Right cardiac atrium (tissue), 5 donors: Measurements from ENCODE around the gene GZMA. TPM values are rescaled to one million over a fixed set of nuclear protein-coding genes. Genes with fewer than 3 reads are reported as not detected.

ENCODE experiments used
- ATAC-seq, 2 donors: fragments of 200-7000 bp; cut with Tn5 transposase; one replicate each; pipeline versions ENCODE4 v1.8.0 to v1.9.1; 2020; ENCODE audit warnings: moderate library complexity in 2 of 2, mild to moderate bottlenecking in 1 of 2
- DNase-seq, 3 donors: peaks; one replicate each; pipeline ENCODE4 v3.0.0-alpha.2; 2020
- H3K27ac ChIP-seq: one replicate; pipeline ENCODE4 v1.5.1; 2013; ENCODE audit warnings: mild to moderate bottlenecking, low read length, control low read depth, moderate library complexity
- H3K27me3 ChIP-seq: one replicate; pipeline ENCODE4 v1.6.1; 2013; ENCODE audit not compliant: control insufficient read depth, insufficient read depth
- H3K4me1 ChIP-seq: one replicate; pipeline ENCODE4 v1.6.1; 2013; ENCODE audit warnings: low read length; ENCODE audit not compliant: control insufficient read depth, insufficient read depth
- H3K4me3 ChIP-seq: one replicate; pipeline ENCODE4 v1.5.1; 2013; ENCODE audit warnings: low read length, control low read depth
- H3K9me3 ChIP-seq: one replicate; pipeline ENCODE4 v1.6.1; 2013; ENCODE audit warnings: low read length; ENCODE audit not compliant: control insufficient read depth
- WGBS: extraction: QIAGEN DNeasy Blood & Tissue Kit; methylation state at CpG from one replicate; pipeline ENCODE4 v1.1.7; 2013; 5-methylcytosine and 5-hydroxymethylcytosine counted together
- intact Hi-C, 4 donors: fragments of 100-400 bp; cut with DNase I; formaldehyde crosslinking; loops; one replicate each; pipeline versions ENCODE4 v1.11.0 to v1.14.0; 2022 to 2023
- polyA plus RNA-seq: library from polyadenylated mRNA; stranded (reverse); fragments of 200-250 nt; gene quantifications from one replicate; pipeline ENCODE4 v1.2.3, GENCODE V29; 2013
- total RNA-seq, 4 donors: library from RNA; stranded (reverse); fragmentation: NEBNext Ultra II Directional; extraction: Animal tissue kit (Norgen Biotek cat#: 25700); gene quantifications; one replicate each; pipeline ENCODE4 v1.2.1, GENCODE V29; 2021
- donor health status: healthy with polysubstance abuse.
- donor health status: DM: no; HTN: yes; CAD: no.
- donor health status: DM: no; HTN: no; CAD: no.
- donor health status: DM: no; HTN: yes; CAD: no; lungs with severe emphysema.
- donor health status: DM: yes; HTN: yes; CAD: no.

GZMA gene
- total and polyA plus RNA-seq, 5 donors = 0.42 to 1.5 (median 0.93) TPM

- Histone ChIP-seq H3K4me3 (no peak overlapping the region), H3K27me3 (no peaks in the 10 kb centered on the region), H3K9me3 (no peaks in the 10 kb centered on the region), H3K4me1 (no peaks in the 10 kb centered on the region), H3K27ac (no peak overlapping the region)
- WGBS = 8% methylated on average over 11 of the region's 11 CpGs
- intact Hi-C loops = loop anchor here in 3 of 4 donors (2.0 to 10.0 kb wide), 4 partner anchors 192 to 242 kb away; no protein-coding TSS in a partner anchor
- ATAC-seq (peak; percentile 88 to 89), DNase-seq (peak; percentile 70 to 85 (median 78))
Measured at GRCh38 chr5:55146543-55147151, 44.2 kb downstream of the GZMA start.

DNA sequence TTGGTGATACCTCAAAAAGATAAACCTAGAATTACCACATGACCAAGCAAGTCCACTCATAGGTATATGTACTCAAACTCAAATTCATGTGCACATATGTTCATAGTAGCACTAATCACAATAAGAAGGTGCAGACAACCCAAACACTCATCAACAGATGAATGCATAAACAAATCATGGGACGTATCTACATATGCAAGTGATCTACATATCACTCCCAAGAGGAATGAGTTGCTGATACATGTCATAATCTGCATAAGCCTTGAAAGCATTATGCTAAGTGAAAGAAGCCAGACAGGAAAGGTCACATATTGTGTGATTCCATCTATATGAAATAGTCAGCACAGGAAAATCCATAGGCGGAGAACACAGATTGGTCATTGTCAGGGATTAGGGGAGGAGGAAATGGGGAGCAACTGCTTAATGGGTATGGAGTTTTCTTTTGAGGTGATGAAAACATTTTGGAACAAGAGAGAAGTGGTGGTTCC lies 46.9 kb downstream of the GZMA start:
- intact Hi-C loops = loop anchor here in 3 of 4 donors (5.0 to 10.0 kb wide), 3 partner anchors 195 to 245 kb away; no protein-coding TSS in a partner anchor
- no peak for ATAC-seq
- Histone ChIP-seq H3K9me3 (no peaks in the 10 kb centered on the region), H3K4me1 (no peaks in the 10 kb centered on the region), H3K4me3 (no peak overlapping the region), H3K27me3 (no peaks in the 10 kb centered on the region), H3K27ac (no peak overlapping the region)
- 65% methylated on average over 2 of the region's 2 CpGs for WGBS
- no peak for DNase-seq

DNA sequence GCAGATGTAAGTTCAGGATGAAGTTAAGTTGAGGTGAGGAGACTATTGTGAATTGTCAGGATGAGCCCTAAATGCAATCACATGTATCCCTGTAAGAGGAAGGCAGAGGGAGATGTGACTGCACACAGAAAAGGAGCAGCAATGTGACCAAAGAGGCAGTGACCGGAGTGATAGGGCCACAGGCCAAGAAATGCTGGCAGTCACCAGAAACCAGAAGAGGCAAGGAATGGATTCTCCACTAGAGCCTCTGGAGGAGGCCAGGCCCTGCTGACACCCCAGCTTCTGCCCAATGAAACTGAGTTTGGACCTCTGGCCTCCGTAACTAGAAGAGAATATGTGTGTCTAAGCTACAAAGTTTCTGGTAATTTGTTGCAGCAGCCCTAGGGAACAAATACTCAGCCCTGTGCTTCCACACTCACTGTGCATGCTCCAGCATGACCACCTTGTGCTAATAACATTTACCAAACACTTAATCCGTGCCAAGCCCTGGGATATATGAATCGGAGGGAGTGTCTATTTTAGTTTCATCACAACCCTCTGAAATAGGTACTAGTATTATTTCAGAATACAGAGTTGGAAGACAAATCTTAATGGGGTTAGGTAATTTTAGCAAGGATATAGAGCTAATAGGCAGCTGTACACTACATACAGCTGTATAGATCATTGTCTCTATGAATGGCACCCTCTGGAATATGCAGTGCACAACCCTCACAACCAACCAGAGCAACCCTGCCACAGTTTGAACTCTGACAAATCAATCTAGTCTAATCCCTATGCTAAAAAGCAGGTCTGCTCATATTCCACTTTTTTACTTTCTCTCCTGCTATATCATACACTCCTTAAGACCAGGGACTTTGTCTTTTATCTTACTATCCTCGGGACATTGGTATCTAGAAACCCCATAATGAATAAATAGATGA lies 49.7 kb downstream of the GZMA start:
- Histone ChIP-seq H3K27ac (no peak overlapping the region), H3K4me3 (no peak overlapping the region), H3K27me3 (no peaks in the 10 kb centered on the region), H3K9me3 (no peaks in the 10 kb centered on the region), H3K4me1 (no peaks in the 10 kb centered on the region)
- WGBS = 61% methylated on average over 5 of the region's 5 CpGs
- no peak for DNase-seq
- ATAC-seq = no peak
- intact Hi-C loops = loop anchor here in 1 of 4 donors (5.0 kb wide), 1 partner anchor 210 kb away; no protein-coding TSS in a partner anchor

DNA sequence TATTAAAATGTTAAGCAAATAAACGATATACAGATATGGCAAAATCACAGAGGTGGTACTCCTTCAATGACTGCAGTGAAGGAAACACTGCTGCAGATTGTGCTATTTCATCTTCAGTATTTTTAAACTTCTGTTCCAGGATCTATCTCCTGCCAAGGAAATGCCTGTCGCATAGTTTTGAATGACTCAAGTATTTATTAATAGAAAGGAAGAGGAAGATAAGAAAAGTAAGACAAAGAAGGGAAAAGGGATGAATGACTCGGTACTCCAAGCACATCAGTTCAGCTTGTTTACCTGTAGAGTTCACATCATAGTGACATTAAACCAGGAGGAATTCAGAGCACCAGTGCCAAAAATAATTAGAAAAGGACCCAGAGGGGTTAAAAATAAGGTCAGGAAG lies 52.4 kb downstream of the GZMA start:
- Histone ChIP-seq H3K27ac (no peak overlapping the region), H3K4me1 (no peaks in the 10 kb centered on the region), H3K4me3 (no peak overlapping the region), H3K27me3 (no peaks in the 10 kb centered on the region), H3K9me3 (no peaks in the 10 kb centered on the region)
- intact Hi-C loops = loop anchor here in 1 of 4 donors (5.0 kb wide), 1 partner anchor 213 kb away; no protein-coding TSS in a partner anchor
- WGBS = 12% methylated on average over 3 of the region's 3 CpGs
- DNase-seq (no peak), ATAC-seq (no peak)

Other genes with a start within 250 kb of the GZMA start
- under 1 TPM in 2 of 4 donors, not detected in 2; 0.20 to 0.65 TPM for gene ESM1, start 117.1 kb upstream of the GZMA start, total RNA-seq
- gene ESM1, start 117.1 kb upstream of the GZMA start, polyA plus RNA-seq = 0.43 TPM
- gene GZMK, start 78.4 kb upstream of the GZMA start, total RNA-seq = under 1 TPM; 0.31 to 0.83 (median 0.56) TPM
- gene GZMK, start 78.4 kb upstream of the GZMA start, polyA plus RNA-seq = 0.41 TPM
- gene GPX8, start 57.5 kb downstream of the GZMA start, total RNA-seq = 10 to 100 TPM; 15.7 to 24.6 (median 19.2) TPM
- gene GPX8, start 57.5 kb downstream of the GZMA start, polyA plus RNA-seq = 17.7 TPM
- not detected for gene CDC20B, start 70.5 kb downstream of the GZMA start, total RNA-seq
- not detected for gene CDC20B, start 70.5 kb downstream of the GZMA start, polyA plus RNA-seq
- gene MCIDAS, start 124.7 kb downstream of the GZMA start, total RNA-seq = not detected
- gene MCIDAS, start 124.7 kb downstream of the GZMA start, polyA plus RNA-seq = not detected
- under 1 TPM in 1 of 4 donors, not detected in 3; 0.14 TPM for gene CCNO, start 131.0 kb downstream of the GZMA start, total RNA-seq
- gene CCNO, start 131.0 kb downstream of the GZMA start, polyA plus RNA-seq = 0.11 TPM
- gene DHX29, start 205.0 kb downstream of the GZMA start, total RNA-seq = 10 to 100 TPM; 19.5 to 21.4 (median 20.5) TPM
- gene DHX29, start 205.0 kb downstream of the GZMA start, polyA plus RNA-seq = 9.1 TPM
- gene MTREX, start 205.3 kb downstream of the GZMA start, total RNA-seq = 10 to 100 TPM; 54.5 to 65.6 (median 63.1) TPM
- 22.2 TPM for gene MTREX, start 205.3 kb downstream of the GZMA start, polyA plus RNA-seq